Esophagus muscularis mucosa (tissue), 3 donors: ENCODE results near the gene AFAP1L2.

ENCODE experiments used
- CTCF ChIP-seq, 3 experiments: fragments of 200-600 bp in 2 of 3; fragments of 450-650 bp in 1 of 3; sonication (generic) in 2 of 3; IDR thresholded peaks; one replicate each; pipeline ENCODE4 v1.5.1; 2017 to 2019; ENCODE audit warnings: antibody characterized with exemption in 3 of 3, mild to moderate bottlenecking in 2 of 3, moderate library complexity in 1 of 3
- EP300 ChIP-seq: sonication (generic); formaldehyde crosslinking; IDR thresholded peaks from one replicate; pipeline ENCODE4 v1.6.1; 2017; ENCODE audit warnings: antibody characterized with exemption

GRCh38 chr10:114281461-114281860 is 122.8 kb downstream of the AFAP1L2 start:
- no peak for TF ChIP-seq CTCF (IDR thresholded peaks at IDR 0.05)
- TF ChIP-seq EP300: no peak
